Glomerular visceral epithelial cell (primary cell): ENCODE results near the gene NSUN5.
"Not testable (repeated sequence)": the region's sequence is repeated elsewhere in the genome, so short reads cannot be mapped to it uniquely, and the experiment has no call there.

Source experiments
- DNase-seq: peaks from one replicate; pipeline ENCODE4 v3.0.0-alpha.2; 2016; ENCODE audit errors: extremely low spot score

The NSUN5 gene

DNA sequence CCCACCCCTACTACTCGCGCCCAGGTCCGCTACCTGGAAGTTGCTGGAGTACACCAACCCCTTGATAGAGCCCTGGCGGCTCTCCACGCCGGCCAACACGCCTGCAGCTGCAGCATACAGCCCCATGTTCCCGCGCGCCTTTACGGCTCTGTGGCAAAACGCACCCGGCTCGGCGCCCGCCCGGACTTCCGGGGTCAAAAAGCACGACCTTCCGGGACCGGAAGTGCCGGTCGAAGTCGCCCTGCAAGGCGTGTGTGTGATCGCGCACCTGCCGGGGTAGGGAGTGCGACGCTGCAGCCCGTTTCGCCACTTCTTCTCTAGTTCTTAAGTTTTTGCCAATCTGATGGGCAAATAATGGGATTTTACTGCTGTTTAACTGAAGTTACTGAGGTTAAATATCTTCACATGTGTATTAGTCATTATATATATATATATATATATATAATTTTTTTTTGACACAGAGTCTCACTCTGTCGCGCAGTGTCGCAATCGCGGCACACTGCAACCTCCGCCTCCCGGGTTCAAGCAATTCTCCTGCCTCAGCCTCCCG is at the start of gene NSUN5:
Gene NSUN5, minus strand, starts transcription at position 162 of the 550 bp plus-strand sequence. Its CDS starts 36 bp downstream, at position 126.
- peak; percentile 78 for DNase-seq

DNA sequence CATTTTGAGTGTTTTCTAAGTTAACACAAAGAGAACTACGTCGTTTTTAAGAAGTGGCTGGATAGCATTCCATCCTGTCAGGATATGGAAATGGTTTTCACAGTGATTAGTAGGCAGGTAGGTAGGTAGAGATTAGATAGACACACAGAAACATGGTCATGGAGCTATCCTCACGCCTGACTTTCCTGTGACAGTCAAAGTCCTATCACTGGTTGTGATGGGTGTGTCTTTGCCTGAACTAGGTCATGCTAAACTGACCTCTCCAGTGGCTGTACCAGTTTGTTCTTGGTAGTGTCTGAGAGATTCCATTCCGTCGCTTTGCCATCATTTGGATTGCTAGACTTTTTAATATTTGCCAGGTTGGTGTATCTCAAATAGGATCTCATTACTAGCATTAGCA is 47.5 kb upstream of the NSUN5 start:
- DNase-seq: no peak

DNA sequence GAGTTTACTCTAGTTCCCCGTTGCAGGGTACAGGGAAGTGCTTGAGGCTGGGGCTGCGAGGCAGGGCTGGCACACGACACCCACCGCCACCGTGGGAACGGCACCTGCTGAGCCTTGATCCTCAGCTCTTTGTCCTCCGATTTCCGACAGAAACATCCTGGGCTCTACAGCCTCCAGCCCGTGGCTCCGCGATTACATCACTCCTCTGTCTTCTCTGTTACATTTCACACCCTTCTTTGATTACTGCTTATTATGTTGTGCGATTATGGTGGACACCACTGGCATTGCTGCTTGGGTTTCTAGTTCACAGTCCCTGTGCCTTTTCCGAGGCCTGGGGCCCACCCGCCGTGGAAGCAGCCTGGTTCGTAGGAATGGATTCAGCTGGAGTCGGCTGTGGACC is 46.2 kb upstream of the NSUN5 start:
- no peak for DNase-seq

DNA sequence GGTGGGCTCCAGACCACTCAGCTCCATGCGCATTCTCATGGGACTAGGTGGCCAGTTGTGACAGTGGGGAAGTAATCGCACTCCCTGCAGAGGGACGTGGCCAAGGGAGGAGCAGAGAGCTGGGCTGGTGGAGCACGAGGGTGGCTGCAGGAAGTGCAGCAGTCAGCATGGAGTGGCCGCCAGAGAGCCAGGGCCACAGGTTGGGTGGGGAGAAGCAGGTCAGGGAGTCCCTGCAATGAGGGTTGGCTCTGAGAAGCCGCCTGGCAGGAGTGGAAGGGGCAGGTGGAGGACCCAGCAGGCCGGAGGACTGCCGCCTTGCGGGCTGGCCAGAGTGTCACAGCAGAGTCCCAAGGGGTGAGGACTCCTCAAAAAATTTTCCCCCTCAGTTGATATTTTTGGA is 45.6 kb upstream of the NSUN5 start:
- no peak for DNase-seq

DNA sequence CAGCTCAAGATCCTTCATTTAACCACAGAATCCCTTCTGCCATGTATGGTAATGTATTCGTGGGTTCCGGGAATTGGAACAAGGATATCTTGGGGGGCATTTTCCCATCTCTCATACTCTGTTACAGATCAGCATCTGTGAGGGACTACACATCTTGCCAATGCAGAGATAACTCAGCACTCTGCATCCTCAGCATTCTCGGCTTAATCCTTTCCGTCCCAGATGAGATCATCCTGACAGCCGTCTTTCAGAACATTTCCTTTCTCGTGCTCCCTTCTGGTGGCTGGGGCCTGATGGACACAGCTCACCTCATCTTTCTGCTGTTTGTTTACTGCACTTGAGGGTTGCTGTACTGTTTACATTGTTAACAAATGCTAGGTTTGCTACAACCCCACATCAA is 44.6 kb upstream of the NSUN5 start:
- no peak for DNase-seq

DNA sequence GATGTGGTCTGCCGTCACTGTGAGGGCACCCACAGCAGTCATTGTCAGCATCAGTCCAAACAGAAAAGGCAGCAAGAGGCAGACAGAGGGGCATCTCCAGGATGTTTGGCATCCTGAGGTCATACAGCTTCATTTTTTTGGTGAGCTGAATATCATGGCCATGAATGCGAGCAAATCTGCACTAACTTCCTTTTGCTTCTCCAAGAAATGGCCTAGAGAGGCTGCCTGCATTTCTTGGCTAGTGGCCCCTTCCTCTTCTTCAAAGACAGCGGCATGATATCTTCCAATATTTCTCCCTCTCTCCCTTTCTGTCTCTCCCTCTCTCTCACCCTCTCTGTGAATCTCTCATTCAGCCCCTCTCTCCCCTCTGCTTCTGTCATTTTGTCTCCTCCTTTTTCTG is 44.2 kb upstream of the NSUN5 start:
- DNase-seq: no peak

DNA sequence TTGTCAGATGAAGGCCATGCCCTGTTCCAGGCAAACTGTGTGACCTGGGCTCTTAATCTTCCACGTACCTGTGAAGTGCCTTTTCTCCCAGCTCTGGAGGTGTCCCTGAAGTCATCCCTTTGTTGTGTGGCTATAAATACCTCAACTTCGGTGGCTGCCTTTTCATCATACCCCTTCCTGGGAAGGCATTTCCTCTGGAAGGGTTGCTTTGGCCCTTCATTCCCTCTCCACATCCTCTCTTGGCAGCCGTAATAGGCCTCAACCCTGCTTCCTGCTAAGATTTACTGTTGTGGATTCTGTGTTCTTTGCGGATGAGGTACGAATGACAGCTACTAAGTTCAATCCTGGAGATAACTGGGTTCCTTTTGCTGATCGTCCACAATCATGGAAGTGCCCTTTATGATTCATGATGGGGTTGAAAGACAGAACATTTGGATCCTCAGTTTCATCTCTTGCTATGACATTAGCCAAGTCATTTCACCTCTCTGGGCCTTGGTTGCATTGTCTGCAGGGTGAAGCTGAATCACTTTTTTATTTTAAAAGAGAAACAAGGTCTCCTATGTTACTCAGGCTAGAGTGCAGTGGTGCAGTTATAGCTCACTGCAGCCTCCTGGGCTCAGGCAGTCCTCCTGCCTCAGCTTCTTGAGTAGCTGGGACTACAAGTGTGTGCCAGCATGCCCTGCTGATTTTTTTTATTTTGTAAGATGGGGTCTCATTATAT is 43.0 kb upstream of the NSUN5 start:
- DNase-seq: no peak

DNA sequence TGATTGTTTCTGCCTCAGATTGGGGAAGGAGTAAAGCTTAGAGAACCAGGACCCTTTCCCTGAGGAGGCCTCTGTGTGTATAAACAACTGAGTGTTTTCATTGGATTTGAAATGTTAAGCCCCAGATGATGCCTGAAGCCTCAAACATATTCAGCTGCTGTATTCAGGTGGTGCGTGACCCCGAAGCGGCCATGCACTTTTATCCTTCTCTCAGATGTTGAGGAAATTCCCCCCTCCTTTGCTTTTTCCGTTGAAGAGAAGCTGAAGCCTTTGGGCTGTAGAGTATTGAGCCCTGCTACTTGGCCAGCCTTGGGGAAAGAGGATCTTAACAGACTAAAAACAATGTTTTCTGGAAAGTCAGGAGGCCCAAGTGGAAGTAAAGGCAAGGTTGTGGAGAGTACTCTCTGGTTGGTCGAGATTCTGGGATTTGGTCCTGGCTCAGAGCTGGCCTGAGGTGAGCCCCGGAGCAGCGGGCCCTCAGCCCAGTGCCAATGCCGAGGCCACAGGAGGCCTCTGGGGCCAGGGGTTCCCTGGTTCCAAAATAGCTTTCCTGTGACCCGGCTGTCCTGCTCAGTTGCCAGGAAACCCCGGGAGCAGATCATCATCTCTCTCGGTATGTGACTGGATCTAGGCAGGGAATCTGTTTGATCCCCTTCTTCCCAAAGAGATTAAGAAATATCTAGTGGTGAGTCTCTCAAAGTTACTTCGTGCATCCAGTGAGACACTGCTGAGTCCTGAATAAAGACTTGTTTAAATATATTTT is 41.9 kb upstream of the NSUN5 start:
- no peak for DNase-seq

DNA sequence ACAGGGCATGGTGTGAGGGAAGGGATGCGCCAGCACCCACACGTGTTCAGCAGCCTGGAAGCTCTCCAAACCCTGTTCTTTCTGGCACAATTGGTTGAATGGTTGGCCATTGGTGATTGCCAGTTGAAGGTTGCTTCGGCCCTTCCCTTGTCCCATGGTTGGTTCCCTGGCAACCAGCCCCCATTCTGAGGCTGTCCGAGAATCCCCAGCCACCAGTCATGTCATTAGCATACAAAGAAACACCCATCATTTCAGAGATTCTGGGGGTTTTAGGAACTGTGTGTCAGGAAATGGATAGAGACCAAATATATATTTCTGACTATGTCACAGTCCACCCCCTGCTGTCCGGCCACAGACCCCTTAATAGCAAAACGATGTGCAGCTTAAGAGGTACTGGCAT is 41.1 kb upstream of the NSUN5 start:
- no peak for DNase-seq

DNA sequence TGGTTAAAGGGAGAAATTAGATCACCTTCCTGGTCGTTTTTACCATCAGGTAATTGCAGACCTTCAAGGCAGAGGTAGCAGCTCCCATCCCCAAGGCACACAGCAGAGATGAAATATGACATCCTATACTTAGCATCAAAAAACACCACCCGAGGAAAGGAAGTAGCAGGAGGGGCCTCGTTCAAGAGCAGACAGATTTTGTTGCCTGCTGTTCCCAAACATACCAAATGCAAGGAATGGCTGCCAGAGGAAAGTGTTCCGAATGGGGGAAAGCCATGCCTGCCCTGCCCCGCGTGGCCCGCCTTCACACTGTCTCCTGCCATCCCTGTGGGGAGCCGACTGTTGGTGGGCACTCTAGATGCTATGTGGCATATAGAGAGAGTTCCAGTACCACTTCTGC is 37.3 kb upstream of the NSUN5 start:
- no peak for DNase-seq

DNA sequence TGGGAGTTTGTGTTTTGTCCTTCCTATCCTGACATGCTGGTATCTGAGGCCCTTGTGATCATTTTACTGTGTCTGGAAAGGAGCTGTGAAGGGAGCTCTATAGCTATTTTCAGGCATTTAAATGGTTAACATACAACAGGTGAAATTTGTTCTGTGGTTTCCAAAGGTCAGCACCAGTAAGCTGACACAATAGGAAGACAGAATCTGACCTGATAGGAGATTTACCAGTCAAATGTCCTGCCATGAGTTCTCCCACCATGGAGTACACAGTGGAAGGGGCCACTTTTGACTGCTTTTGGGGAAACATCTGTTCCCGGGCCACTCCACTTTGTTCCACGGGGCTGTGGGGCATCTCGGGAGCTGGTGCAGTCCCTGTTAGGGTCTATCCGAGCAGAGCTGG is 36.9 kb upstream of the NSUN5 start:
- DNase-seq: no peak

DNA sequence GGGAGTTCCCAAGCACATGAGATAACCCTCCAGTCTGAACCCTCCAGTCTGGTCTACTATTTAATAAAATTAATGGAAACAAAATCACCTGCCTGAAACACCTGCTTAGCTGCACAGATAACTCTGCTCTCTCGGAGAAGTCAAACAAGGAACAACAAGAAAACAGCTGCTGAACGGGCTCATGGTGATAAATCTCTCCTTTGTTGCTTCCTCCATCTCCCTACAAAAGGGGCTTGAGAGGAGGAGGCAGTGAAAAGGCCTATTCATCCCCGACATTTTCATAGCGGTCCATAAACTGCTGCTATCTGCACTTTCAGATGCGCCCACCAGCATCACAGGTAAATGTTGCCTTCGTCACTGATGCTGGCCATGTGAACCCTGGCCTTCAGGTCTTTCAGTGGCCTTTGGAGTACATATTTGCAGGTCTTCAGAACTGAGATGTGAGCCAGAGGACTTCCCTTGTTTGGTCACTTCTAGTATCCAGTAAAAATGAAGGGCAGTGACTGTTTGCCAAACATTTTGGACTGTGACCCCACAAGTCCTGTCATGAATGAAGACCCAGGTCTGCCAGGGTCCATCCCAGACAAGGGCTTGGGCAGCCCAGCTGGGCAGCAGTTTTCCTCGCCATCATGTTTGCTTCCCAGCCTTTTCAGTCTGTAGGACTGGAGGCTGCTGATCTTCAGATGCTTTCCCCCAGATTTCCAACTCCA is 35.2 kb upstream of the NSUN5 start:
- no peak for DNase-seq

DNA sequence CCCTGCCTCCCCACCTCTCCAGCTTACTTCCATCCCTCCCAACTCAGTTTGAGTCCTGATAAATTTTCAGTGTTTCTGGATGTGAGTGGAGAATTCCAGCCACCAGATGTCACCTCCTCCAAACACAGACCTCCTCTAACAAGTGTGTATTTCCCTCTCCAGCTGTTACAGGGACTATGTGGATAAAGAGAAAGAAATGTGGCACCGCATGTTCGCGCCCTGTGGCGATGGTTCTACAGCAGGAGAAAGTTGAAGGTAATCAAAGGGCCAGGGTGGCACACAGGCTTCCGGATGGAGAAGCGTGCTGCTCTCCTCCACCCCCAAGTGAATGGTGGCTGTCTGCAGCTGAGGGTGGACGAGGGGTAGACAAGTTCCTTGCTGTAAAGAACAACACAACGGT is 34.0 kb upstream of the NSUN5 start:
- peak; percentile 33 for DNase-seq

DNA sequence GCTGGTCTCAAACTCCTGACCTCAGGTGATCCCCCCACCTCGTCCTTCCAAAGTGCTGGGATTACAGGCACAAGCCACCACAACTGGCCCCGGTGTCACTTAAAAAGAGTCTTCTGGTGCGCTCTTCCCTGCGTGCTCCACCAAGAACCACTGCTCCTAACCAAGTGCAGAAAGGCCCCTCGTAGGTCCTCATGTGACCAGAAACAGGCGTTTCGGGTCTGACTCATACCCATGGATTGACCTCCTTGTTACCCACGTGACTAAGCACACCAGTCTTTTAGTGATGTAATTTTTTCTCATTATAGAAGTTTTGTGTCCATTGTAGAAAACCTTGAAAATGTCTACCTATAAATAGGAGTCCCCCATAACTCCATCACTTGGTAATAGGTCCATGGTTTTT is 33.3 kb upstream of the NSUN5 start:
- peak; percentile 44 for DNase-seq

DNA sequence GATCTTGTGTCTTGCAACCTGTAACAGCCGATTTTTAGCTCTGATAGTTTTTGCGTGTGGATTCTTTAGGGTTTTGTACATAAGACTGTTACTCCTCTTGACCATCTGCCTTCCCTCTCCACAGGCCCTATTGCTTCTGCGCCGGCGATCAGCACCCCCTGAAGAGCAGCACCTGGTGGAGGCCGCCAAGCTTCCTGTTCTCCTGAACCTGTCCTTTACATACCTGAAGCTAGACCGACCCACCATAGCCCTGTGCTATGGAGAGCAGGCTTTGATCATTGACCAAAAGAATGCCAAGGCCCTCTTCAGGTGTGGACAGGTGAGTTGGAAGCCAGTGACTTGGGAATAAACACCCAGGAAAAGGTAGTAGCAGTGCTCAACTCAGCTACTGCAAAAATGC is 31.9 kb upstream of the NSUN5 start:
- DNase-seq: no peak

DNA sequence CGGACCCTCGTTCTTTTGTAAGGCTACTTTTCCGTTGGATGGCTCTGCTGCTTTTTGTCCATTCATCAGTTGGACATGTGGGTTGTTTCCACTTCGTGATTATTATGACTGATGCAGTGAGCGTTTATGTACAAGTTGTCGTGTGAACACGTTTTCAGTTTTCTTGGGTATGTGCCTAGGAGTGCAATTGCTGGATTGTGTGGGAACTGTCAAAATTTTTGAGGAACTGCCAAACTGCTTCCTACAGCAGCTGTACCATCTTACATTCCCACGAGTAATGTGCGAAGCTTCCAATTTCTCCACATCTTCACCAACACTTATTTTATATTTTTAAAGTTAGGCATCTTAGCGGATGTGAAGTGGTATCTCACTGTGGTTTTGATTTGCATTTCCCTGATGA is 29.7 kb upstream of the NSUN5 start:
- no peak for DNase-seq

DNA sequence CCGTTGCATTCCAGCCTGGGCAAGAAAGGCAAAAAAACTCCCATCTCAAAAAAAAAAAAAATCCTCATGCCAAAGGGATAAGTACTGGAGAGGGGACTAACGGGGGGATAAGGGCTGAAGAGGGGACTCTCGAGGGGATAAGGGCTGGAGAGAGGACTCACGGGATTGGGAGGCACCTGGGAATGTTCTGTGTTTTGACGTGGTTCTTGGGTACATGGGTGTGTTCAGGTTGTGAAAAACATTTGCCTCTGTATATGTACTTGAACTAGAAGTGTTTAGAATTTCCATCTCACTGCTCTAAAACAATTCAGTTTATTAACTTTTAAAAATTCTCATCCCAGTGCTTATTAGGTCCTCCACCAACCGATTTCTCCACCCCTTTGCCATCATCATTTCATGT is 23.8 kb upstream of the NSUN5 start:
- DNase-seq: no peak

DNA sequence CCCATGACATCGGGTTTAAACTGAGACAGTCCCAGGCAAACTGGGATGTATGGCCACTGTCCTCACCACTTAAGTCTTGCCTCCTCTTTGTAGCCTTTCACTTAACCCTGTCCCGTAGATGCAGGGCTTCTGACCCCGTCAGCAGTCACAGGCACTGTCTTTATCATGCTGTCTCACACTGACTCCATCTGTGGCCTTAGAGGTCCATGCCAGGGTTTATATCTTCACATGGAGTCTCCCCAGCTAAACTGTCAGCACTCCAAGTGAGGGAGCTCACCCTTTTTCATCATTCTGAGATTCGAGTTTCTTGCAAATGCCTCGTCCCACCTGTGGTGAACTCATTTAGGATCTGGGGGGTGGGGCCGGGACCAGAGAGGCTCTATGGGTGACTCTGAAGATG is 22.1 kb upstream of the NSUN5 start:
- DNase-seq: no peak

DNA sequence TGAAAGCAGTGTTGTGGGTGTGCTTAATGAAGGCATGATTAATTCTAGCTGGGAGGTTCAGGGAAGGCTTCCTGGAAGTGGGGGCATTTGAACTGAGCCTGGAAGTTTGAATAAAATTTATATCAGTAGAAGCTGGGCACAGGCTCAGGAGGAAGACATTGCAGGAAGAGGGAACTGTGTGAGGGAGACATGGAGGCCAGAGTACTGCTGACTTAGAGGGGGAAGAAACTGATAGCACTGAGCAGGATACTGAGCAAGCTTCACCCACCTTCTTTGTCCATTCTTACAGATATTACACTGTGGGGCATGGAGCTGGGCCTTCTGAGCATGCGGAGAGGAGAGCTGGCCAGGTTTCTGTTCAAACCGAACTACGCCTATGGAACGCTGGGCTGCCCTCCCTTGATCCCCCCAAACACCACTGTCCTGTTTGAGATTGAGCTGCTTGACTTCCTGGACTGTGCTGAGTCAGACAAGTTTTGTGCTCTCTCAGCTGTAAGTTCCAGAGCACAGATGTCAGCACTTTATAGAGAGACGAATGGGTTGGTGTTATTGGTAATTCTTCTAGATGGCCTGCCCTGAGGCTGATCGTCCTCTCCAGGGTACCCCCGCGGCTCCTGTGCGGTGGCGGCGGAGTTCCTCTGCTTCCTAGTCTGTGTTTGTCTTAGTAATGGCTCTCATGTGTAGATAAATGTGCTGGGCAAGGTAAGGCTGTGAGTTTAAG is 21.4 kb upstream of the NSUN5 start:
- DNase-seq: peak; percentile 41

DNA sequence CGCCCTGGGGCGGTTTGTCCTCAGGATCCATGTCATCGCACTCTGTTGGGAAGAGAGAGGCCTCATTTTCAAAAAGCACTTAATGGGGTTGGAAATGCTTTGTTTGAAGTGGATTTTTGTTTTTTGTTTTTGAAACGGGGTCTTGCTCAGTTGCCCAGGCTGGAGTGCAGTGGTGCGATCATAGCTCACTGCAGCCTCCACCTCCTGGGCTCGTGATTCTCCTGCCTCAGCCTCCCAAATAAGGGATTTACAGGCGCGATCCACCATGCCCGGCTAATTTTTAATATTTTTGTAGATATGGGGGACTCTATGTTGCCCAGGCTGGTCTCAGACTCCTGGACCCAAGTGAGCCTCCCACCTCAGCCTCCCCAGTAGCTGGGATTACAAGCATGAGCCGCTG is 20.1 kb upstream of the NSUN5 start:
- no peak for DNase-seq

DNA sequence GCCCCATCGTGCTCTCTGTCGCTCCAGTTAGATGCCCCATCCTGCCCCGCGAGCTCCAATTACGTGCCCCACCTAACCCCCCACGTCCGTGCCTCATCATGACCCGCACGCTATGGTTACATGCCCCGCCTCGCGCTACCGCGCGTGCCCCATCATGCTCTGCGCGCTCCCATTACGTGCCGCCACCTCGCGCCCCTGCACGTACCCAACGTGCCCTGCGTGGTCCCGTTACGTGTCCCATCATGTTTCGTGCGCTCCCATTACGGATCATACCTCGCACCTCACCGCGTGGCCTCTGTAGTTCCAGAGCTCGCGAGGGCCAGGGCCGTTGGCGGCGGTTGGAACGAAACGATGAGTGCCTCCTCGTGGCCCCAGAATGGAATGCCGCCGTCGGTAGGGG is 19.3 kb upstream of the NSUN5 start, which contains the start of the genes FKBP6 and TRIM50:
Gene FKBP6, plus strand, starts transcription at position 240 of the 400 bp plus-strand sequence. CDS start 268 bp downstream, outside the sequence.
Gene TRIM50, minus strand, starts transcription at position 161 of the 400 bp plus-strand sequence. CDS start 3,295 bp downstream, outside the sequence.
- DNase-seq: not testable (repeated sequence)

DNA sequence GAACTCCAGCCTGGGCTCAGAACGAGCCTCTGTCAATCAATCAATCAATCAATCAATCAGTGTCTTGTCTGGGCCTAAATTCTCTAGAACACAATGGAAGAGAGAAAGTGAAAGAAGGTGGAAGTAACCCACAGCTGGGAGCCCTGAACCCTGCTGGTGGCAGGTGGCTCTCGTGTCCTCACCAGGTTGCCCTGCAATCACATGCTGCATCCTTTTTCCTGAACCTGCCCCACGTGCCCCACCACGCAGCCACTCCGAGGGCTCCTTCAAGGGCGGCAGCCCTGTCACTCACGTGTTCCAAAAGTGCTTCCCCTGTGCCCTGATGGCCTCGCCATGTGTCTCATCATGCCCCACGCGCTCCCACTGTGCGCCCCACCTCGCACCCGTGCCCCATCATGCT is 18.8 kb upstream of the NSUN5 start:
- not testable (repeated sequence) for DNase-seq
